Activated gamma-delta T cell treated with anti-CD3 and anti-CD28 coated beads, Interleukin-2, amount 50 U/mL, for 16 hours (primary cell): ENCODE results near the gene TNFSF12.

ENCODE experiments used
- DNase-seq: peaks from one replicate; pipeline ENCODE4 v3.0.0-alpha.2; 2020; ENCODE audit warnings: low read depth

Gene TNFSF12

GRCh38 chr17:7544911-7545310 is 3.9 kb upstream of the TNFSF12 start:
- no peak for DNase-seq

GRCh38 chr17:7549401-7550055 is 670 bp downstream of the TNFSF12 start:
- no peak for DNase-seq

- no peak for DNase-seq
These were observed 1.5 kb downstream of the TNFSF12 start for GRCh38 chr17:7550344-7550743.

GRCh38 chr17:7551396-7551795 is 2.5 kb downstream of the TNFSF12 start:
- no peak for DNase-seq

GRCh38 chr17:7552621-7553051 is 3.8 kb downstream of the TNFSF12 start:
- DNase-seq: no peak

- DNase-seq: no peak
These were observed 4.5 kb downstream of the TNFSF12 start for GRCh38 chr17:7553356-7553755.

GRCh38 chr17:7555320-7555948 is 6.6 kb downstream of the TNFSF12 start:
- no peak for DNase-seq

- DNase-seq: no peak
These were observed 7.8 kb downstream of the TNFSF12 start for GRCh38 chr17:7556627-7557026.

- no peak for DNase-seq
These were observed 8.4 kb downstream of the TNFSF12 start for GRCh38 chr17:7557147-7557764.

GRCh38 chr17:7557775-7558543 is 9.1 kb downstream of the TNFSF12 start:
- DNase-seq: no peak

GRCh38 chr17:7558544-7559319 is 9.9 kb downstream of the TNFSF12 start, which contains the start of gene TNFSF13:
Gene TNFSF13 (plus strand): TSS chr17:7558750. CDS start chr17:7559040, 290 bp downstream.
- no peak for DNase-seq

GRCh38 chr17:7559320-7560171 is 10.7 kb downstream of the TNFSF12 start:
- DNase-seq: no peak

- DNase-seq: peak; percentile 42
These were observed 11.5 kb downstream of the TNFSF12 start for GRCh38 chr17:7560172-7561027.

GRCh38 chr17:7561028-7561575 is 12.2 kb downstream of the TNFSF12 start:
- DNase-seq: peak; percentile 75

GRCh38 chr17:7561589-7562207 is 12.8 kb downstream of the TNFSF12 start, which contains the start of gene SENP3:
Gene SENP3 (plus strand): TSS chr17:7561919. CDS start chr17:7563077, 1,158 bp downstream.
- DNase-seq: peak; percentile 80

- DNase-seq: no peak
These were observed 13.3 kb downstream of the TNFSF12 start for GRCh38 chr17:7562208-7562605.

GRCh38 chr17:7563115-7563869 is 14.4 kb downstream of the TNFSF12 start:
- no peak for DNase-seq

GRCh38 chr17:7569571-7569970 is 20.7 kb downstream of the TNFSF12 start:
- DNase-seq: no peak
